Measurements from ENCODE around the gene ZNF821. TPM values are rescaled to one million over a fixed set of nuclear protein-coding genes. Genes with fewer than 3 reads are reported as not detected.

ZNF821 gene
- total and polyA plus RNA-seq, 2 donors from 2014 or later: 7.1 to 10.0 TPM

GRCh38 chr16:71915350-71915749, 31.4 kb upstream of the ZNF821 start:
- H3K9ac ChIP-seq (ENCODE audit: low read length in 3 of 3): no peak overlapping the region
- no peak overlapping the region for H3K27ac ChIP-seq (ENCODE audit: low read depth in 2 of 2, low read length in 2 of 2)
- no peak for DNase-seq
- H3K9me3 ChIP-seq (ENCODE audit: control insufficient read depth in 2 of 3, insufficient read depth in 1 of 3, low read length in 3 of 3): no peaks in the 10 kb centered on the region
- no peak for FAIRE-seq
- no peaks in the 10 kb centered on the region for H3K27me3 ChIP-seq (ENCODE audit: control insufficient read depth, insufficient read depth, low read length)
- peaks cover 0 to 8% (median 4%) of the 10 kb centered on the region in 3 donors for H3K4me1 ChIP-seq (ENCODE audit: control insufficient read depth in 2 of 3, insufficient read depth in 2 of 3, low read depth in 1 of 3, low read length in 3 of 3)
- intact Hi-C loops (cut with DNase I): no loop called here
- H3K36me3 ChIP-seq (ENCODE audit: control insufficient read depth in 2 of 3, insufficient read depth in 3 of 3, low read length in 3 of 3): peaks cover 17 to 38% (median 17%) of the 10 kb centered on the region in 3 donors
- no peak overlapping the region for H3K4me3 ChIP-seq (ENCODE audit: low read length in 3 of 3)
- no peak for TF ChIP-seq CTCF (IDR thresholded peaks at IDR 0.05; ENCODE audit: borderline replicate concordance, extremely low read depth, insufficient read depth)

GRCh38 chr16:71914802-71915201, 30.8 kb upstream of the ZNF821 start:
- Histone ChIP-seq H3K27ac (ENCODE audit: low read depth in 2 of 2, low read length in 2 of 2) (no peak overlapping the region), H3K9me3 (ENCODE audit: control insufficient read depth in 2 of 3, insufficient read depth in 1 of 3, low read length in 3 of 3) (no peaks in the 10 kb centered on the region), H3K4me1 (ENCODE audit: control insufficient read depth in 2 of 3, insufficient read depth in 2 of 3, low read depth in 1 of 3, low read length in 3 of 3) (peaks cover 0 to 10% (median 4%) of the 10 kb centered on the region in 3 donors), H3K36me3 (ENCODE audit: control insufficient read depth in 2 of 3, insufficient read depth in 3 of 3, low read length in 3 of 3) (peaks cover 16 to 32% (median 17%) of the 10 kb centered on the region in 3 donors), H3K9ac (ENCODE audit: low read length in 3 of 3) (no peak overlapping the region), H3K27me3 (ENCODE audit: control insufficient read depth, insufficient read depth, low read length) (no peaks in the 10 kb centered on the region), H3K4me3 (ENCODE audit: low read length in 3 of 3) (no peak overlapping the region)
- DNase-seq (no peak), FAIRE-seq (no peak)
- TF ChIP-seq CTCF (IDR thresholded peaks at IDR 0.05; ENCODE audit: borderline replicate concordance, extremely low read depth, insufficient read depth): no peak
- intact Hi-C loops (cut with DNase I): no loop called here

- Histone ChIP-seq H3K27ac (ENCODE audit: low read depth in 2 of 2, low read length in 2 of 2) (no peak overlapping the region), H3K4me3 (ENCODE audit: low read length in 3 of 3) (no peak overlapping the region), H3K36me3 (ENCODE audit: control insufficient read depth in 2 of 3, insufficient read depth in 3 of 3, low read length in 3 of 3) (peaks cover 4 to 13% (median 5%) of the 10 kb centered on the region in 3 donors), H3K4me1 (ENCODE audit: control insufficient read depth in 2 of 3, insufficient read depth in 2 of 3, low read depth in 1 of 3, low read length in 3 of 3) (peaks cover 0 to 7% (median 0%) of the 10 kb centered on the region in 3 donors), H3K9ac (ENCODE audit: low read length in 3 of 3) (no peak overlapping the region), H3K9me3 (ENCODE audit: control insufficient read depth in 2 of 3, insufficient read depth in 1 of 3, low read length in 3 of 3) (no peaks in the 10 kb centered on the region), H3K27me3 (ENCODE audit: control insufficient read depth, insufficient read depth, low read length) (no peaks in the 10 kb centered on the region)
- TF ChIP-seq CTCF (IDR thresholded peaks at IDR 0.05; ENCODE audit: borderline replicate concordance, extremely low read depth, insufficient read depth): no peak
- DNase-seq: no peak
- no peak for FAIRE-seq
- intact Hi-C loops (cut with DNase I): no loop called here
Observed at GRCh38 chr16:71912534-71913275, 28.7 kb upstream of the ZNF821 start.

Measured in kidney (tissue), 14 donors.